CMK (cell line): ENCODE results near the gene KRT17.

ENCODE experiments used
- DNase-seq: peaks from one replicate; pipeline ENCODE4 v3.0.0-alpha.2; 2010; ENCODE audit warnings: low read depth

KRT17 gene

GRCh38 chr17:41624208-41625101 is at the start of gene KRT17:
TSS of gene KRT17 (minus strand) at chr17:41624575. CDS start at chr17:41624509, 66 bp downstream.
- DNase-seq: no peak

GRCh38 chr17:41672153-41672552 is 47.8 kb upstream of the KRT17 start:
- no peak for DNase-seq

DNA sequence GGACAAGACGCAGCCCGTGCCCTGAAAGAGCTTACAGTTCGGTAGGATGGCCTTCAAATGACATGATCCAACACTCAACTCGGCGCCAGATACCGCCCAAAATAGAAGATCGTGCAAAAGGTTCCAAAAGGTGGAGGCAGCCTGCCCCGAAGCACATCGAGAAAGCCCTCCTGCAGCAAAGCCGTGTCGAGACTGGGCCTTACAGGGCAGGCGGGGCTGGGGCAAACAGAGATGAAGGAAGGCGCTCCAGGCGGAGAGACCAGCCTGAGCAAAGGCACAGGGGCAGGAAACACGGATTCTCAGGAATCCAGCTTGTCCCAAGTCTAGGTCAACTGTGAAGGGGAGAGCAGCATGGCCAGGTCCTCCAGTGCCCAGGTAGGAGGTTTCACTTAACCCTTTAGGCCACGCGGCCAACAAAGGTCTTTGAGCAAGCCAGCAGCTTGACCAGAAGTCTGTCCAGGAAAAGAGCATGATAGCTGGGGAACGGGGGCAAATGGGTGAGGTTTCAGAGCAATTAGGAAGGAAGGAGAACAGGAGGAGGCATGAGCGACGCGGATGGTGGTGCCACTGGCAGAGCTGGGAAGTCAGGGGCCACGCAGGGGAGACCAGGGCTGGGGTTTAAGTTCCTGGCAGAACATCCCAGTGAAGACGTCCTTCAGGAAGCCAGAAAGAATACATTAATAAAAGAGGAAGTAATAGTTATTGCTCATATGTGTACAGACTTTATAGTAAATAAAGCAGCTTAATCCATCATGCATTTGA is 43.1 kb upstream of the KRT17 start:
- DNase-seq: no peak

- DNase-seq: no peak
Observed at GRCh38 chr17:41666708-41667279, 42.4 kb upstream of the KRT17 start.

GRCh38 chr17:41666237-41666641 is 41.9 kb upstream of the KRT17 start:
- DNase-seq: no peak

DNA sequence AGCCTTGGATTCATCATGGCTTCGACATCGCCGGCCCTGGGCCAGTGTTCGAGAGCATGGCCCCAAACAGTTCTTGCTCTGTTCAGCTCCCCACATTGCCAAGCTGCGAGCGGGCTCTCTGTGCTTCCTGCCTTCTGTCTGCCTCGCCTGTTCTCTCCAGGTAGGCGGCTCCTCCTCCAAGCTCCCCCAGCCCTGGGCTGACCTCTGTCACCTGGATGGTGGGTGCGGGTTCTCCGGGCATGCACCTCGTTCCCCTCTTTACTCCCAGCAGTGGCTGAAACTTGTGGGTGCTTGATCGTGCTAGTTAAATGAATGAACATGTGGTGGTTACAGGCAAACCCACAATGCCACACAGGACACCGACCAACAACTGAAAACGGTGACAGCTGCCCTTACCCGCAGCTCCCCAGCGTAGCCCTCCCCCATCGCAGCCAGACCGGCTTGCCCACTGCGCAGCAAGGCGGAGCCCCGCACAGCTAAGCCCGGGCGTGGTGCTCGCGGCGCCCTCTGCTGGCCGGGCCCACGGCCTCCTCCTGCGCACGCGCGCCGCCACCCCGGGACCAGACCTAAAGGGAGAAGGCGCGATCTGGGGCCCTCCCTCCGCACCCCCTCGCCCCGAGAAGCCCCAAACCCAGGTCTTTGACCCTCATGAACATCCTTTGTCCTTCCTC is 41.3 kb upstream of the KRT17 start:
- peak; percentile 85 for DNase-seq

DNA sequence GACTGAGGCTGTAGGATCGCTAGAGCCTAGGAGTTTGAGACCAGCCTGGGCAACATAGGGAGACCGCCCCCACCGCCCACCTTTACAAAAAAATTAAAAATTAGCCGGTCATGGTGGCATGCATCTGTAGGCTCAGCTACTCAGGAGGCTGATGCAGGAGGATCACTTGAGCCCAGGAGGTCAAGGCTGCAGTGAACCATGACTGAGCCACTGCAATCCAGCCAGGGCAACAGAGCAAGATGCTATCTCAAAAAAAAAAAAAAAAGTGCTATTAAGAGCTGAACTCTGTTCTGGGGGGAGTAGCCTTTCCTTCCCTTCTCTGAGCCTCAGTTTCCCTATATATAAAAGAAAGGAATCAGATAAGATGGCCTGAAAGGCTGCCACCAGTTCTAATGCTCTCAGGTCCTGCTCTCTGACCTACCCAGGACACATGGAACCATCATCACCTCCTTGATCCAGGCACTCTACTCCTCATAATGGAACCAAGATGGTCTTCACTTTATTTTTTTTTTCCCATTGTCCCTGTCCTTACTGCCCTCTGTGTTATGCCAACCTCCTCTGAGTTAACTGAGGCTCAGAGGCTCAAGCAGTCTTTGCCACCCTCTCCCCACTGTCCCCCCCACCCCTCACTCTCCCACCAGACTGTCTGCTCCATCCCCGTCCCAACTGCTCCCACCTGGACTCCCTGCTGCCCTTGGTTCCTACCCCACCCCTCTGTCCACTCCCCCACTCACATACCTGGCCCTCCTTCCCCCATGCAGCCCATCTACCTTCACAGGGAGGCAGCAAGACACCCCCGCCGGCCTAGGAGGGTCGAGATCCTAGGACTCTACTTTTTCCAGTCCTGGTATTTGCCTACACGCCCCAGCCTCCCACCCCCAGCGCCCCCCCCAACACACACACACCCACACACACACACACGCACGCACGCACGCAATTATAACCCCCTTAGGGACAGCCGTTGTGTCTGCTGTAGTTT is 40.5 kb upstream of the KRT17 start:
- no peak for DNase-seq

- no peak for DNase-seq
Observed at GRCh38 chr17:41664172-41664457, 39.7 kb upstream of the KRT17 start.

- DNase-seq: no peak
Observed at GRCh38 chr17:41663451-41664171, 39.2 kb upstream of the KRT17 start.

DNA sequence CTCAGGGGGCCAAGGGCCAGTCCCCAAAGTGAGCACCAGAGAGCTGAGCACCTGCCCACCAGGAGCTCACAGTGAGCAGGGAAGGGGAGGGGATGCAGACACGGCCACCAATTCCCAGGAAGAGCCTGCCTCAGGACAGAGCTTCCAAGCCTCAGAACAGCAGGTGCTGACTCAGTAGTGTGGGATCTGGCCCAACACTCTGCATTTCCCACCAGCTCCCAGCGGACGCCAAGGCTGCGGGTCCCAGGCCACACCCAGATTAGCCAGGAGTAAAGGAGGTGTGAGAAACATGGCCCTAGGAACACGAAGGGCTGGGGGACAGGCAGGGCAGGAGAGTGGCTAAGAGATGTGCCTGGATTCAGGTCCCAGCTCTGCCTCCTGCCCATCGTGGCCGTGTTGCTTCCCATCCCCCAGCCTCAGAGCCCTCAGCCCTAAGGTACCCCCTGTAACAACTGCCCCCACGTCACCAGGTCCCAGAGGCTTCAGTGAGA is 35.9 kb upstream of the KRT17 start:
- DNase-seq: no peak

GRCh38 chr17:41659427-41660212 is 35.2 kb upstream of the KRT17 start:
- no peak for DNase-seq

DNA sequence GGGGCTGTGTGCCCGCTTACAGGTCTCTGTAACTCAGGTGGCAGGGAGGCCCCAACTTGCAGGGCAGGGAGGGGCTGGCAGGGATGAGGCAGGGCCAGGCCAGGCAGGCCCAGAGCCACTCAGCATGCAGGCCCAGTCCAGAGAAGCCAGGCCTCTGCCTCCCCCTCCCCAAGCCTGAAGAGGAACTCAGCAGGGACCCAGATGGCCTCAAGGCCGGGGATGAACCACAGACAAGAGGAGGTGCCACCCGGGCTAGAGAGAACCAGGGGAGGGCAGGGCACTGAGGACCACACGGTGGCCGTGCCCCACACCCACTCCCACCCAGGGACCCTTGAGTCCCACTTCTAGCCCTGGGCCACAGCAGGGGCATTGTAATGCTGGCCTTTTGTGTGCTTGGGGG is 34.5 kb upstream of the KRT17 start:
- DNase-seq: no peak

DNA sequence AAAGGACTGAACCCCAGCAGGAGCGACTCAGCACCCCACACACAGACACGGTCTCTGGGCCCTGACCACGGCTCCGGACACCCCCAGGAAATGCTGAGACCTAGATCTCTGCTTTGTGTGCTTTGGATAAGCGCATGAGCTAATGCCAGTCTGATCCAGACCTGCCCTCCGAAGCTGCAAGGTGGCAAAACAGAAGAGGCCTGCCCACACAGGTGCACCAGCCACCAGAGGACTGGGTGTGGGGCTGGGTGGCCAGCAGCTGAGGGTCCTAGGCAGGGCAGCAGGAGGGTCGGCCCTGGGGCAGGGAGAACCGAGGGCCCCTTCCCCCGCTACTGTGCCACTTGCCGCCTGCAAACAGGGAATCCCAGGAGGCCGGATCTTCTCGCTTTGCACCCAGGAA is 33.6 kb upstream of the KRT17 start:
- DNase-seq: no peak

DNA sequence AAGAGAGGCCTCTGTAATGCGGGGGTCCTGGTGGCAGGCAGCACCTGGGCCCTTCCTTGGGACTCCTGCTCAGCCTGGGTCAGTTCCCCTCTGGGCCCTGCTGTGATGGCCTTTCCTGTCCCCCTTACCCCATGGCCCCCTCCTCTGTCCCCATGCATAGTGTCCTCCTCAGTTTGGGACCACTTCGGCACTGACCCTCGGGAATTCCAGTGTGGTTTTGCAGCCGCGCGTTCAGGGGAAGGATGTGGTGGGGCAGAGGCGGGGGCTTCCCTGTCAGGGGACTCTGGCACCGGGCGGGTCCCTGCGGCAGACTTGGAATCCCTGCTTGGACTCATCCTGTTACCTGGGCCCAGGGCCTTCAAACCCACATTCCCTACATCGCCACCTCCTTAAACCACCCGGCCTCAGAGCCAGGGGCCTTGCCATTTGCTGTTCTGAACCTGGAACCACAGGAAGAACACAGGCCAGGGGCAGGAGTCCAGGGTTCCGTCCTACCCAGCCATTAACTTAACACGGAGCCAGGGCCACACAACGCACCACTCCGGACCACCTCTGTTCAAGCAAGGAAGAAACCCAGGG is 32.9 kb upstream of the KRT17 start:
- no peak for DNase-seq

DNA sequence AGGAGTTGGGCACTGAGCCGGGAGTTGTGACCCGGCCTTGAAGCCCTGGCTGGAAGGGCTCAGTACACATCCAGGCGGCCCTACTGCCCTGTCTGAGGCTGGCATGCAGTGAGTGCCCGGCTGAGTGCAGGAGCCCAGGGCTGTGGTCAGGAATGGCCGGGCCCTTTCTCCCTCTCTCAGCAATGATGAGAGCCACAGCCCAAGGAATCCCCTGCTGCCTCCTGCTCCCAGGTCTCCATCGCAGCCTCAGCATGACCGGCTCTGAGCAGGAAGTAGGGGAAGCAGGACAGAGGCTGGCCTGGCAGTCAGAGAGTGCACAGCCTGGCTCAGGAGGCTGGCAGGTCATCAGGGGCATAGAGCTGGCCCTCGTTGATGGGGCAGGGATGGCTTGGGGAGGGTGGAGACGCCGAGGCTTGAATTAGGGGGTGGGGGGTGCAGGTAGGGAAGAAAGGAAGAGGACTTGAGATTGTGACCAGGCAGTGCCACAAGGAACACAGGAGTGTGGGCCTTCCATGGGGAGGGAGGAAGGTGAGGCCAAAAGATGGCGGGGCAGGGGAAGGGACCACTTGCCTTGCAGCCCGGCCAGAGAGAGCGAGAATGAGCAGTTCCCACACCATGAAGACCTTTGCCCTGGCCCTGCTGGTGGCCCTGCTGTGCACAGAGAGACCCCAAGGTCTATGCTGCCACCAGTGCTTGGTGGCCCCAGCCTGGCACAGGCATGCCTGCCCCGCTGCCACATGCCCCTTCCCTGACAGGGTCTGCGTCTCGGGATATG is 32.1 kb upstream of the KRT17 start:
- DNase-seq: no peak

GRCh38 chr17:41655611-41656111 is 31.3 kb upstream of the KRT17 start:
- DNase-seq: no peak

DNA sequence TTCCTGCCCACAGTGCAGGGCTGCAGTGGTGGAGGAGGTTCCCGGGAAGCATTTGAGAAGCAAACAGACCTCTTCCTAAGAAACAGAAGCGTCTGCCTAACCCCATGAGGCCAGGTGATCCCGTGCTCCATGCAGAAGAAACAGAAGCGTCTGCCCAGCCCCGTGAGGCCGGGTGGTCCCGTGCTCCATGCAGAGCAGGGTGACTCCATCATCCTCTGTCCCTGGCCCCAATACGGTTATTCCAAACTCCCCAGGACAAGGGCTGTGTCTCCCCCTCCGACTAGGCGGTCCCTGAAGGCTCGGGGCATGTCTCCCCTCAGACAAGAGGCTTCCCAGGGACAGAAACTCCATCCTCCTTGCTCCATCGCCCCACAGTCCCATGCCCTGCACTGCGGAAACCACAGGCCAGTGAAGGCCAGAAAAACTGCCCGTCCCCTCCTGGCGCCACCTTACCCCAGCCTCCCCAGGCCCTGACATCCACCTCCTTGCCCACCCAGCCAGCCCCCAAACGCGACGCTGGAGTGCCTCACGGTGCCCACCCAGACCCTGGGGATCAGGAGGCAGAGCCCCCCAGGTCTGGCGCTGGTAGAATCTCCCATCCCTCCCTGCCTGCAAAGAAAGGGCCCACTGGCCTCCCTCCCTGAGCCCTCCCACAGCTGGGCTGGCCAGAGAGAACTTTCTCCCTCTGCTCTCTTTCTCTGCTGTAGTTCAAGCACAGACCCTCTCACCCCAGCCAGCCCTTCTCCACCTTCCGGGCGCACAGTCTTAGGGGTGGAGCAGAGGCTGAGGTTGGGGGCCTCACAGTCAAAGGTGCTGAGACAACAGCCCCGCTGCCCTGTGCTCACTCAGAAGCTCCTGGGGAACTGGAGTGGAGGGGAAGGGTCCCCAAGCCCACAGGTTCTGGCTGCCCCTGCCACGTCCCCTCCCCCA is 30.6 kb upstream of the KRT17 start:
- DNase-seq: no peak
